ENCODE results near the gene LIMD2. TPM values are rescaled to one million over a fixed set of nuclear protein-coding genes. Genes with fewer than 3 reads are reported as not detected.

The LIMD2 gene
- polyA plus RNA-seq, 3 donors: 315 to 631 (median 334) TPM

DNA sequence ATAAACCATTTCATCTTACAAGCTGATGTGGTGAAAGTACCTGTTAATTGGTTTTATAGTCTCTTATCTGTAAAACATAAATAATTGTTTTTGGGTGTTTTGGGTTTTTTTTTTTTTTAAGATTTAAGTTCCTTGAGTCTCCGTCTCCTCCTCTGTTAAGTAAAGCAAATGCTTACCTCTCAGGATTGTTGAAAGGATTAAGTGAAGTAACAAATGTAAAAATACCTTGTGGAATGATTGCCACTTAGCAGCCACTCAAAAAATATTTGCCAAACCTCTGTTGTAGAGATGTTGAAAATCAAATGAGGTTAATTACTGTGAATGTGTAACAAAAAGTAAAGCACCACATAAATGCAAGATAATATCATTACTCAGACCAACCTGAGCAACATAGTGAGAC lies 19.2 kb downstream of the LIMD2 start:
- Mint-ChIP-seq H3K4me3 (no peak overlapping the region), H3K4me1 (peaks cover 23% of the 10 kb centered on the region), H3K27me3 (ENCODE audit: low read depth in 3 of 3) (peaks cover 0 to 2% (median 0%) of the 10 kb centered on the region in 3 donors), H3K27ac (peak overlapping the region in 1 of 7 donors; percentile 72), H3K9me3 (peaks cover 0 to 7% (median 0%) of the 10 kb centered on the region in 7 donors), H3K36me3 (peaks cover 93 to 99% of the 10 kb centered on the region in 2 donors)
- intact Hi-C loops (cut with micrococcal nuclease): no loop called here
- H3K36me3 ChIP-seq (replicated peaks in 1 of 2; ENCODE audit: control insufficient read depth in 1 of 2, insufficient read depth in 2 of 2, low read length in 2 of 2): peaks cover 96 to 100% of the 10 kb centered on the region in 2 donors
- H3K9ac ChIP-seq (ENCODE audit: insufficient read depth, low read length, poor library complexity, severe bottlenecking): no peak overlapping the region
- H3K4me2 ChIP-seq (replicated peaks; ENCODE audit: extremely low read depth, low read length, poor library complexity, severe bottlenecking): no peak overlapping the region
- no peak overlapping the region for H3K4me3 ChIP-seq (replicated peaks in 1 of 3; ENCODE audit: low read depth in 2 of 3, low read length in 3 of 3)
- peaks cover 100% of the 10 kb centered on the region for H4K20me1 ChIP-seq (ENCODE audit: insufficient read depth, low read length)
- H3K27ac ChIP-seq (ENCODE audit: low read depth in 1 of 2, low read length in 2 of 2): no peak overlapping the region
- DNase-seq: no peak
- peaks cover 46% of the 10 kb centered on the region for H3K79me2 ChIP-seq (ENCODE audit: insufficient read depth, low read length)
- H3K27me3 ChIP-seq (ENCODE audit: control insufficient read depth in 2 of 2, insufficient read depth in 2 of 2, low read length in 2 of 2): no peaks in the 10 kb centered on the region
- TF ChIP-seq, protein P1, sequence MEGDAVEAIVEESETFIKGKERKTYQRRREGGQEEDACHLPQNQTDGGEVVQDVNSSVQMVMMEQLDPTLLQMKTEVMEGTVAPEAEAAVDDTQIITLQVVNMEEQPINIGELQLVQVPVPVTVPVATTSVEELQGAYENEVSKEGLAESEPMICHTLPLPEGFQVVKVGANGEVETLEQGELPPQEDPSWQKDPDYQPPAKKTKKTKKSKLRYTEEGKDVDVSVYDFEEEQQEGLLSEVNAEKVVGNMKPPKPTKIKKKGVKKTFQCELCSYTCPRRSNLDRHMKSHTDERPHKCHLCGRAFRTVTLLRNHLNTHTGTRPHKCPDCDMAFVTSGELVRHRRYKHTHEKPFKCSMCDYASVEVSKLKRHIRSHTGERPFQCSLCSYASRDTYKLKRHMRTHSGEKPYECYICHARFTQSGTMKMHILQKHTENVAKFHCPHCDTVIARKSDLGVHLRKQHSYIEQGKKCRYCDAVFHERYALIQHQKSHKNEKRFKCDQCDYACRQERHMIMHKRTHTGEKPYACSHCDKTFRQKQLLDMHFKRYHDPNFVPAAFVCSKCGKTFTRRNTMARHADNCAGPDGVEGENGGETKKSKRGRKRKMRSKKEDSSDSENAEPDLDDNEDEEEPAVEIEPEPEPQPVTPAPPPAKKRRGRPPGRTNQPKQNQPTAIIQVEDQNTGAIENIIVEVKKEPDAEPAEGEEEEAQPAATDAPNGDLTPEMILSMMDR (IDR thresholded peaks at IDR 0.05): no peak
- peaks cover under 1 to 16% of the 10 kb centered on the region in 2 donors for H3K4me1 ChIP-seq (ENCODE audit: control insufficient read depth in 1 of 2, insufficient read depth in 2 of 2, low read length in 2 of 2)
- no CpG with 5 or more reads among the region's 1 CpG for WGBS (ENCODE audit: insufficient coverage)
- no peak overlapping the region for H2AFZ ChIP-seq (ENCODE audit: insufficient read depth, low read depth, low read length, poor library complexity, severe bottlenecking)
- no peaks in the 10 kb centered on the region for H3K9me3 ChIP-seq (replicated peaks in 1 of 2; ENCODE audit: control insufficient read depth in 1 of 2, insufficient read depth in 1 of 2, low read length in 2 of 2)

GRCh38 chr17:63679214-63679613 lies 20.7 kb downstream of the LIMD2 start:
- Histone ChIP-seq H4K20me1 (ENCODE audit: insufficient read depth, low read length) (peaks cover 100% of the 10 kb centered on the region), H3K9ac (ENCODE audit: insufficient read depth, low read length, poor library complexity, severe bottlenecking) (no peak overlapping the region), H3K27me3 (ENCODE audit: control insufficient read depth in 2 of 2, insufficient read depth in 2 of 2, low read length in 2 of 2) (no peaks in the 10 kb centered on the region), H3K4me3 (replicated peaks in 1 of 3; ENCODE audit: low read depth in 2 of 3, low read length in 3 of 3) (no peak overlapping the region), H3K9me3 (replicated peaks in 1 of 2; ENCODE audit: control insufficient read depth in 1 of 2, insufficient read depth in 1 of 2, low read length in 2 of 2) (no peaks in the 10 kb centered on the region), H3K36me3 (replicated peaks in 1 of 2; ENCODE audit: control insufficient read depth in 1 of 2, insufficient read depth in 2 of 2, low read length in 2 of 2) (peaks cover 94 to 100% of the 10 kb centered on the region in 2 donors), H3K27ac (ENCODE audit: low read depth in 1 of 2, low read length in 2 of 2) (peak overlapping the region in 1 of 2 donors; percentile 17), H3K79me2 (ENCODE audit: insufficient read depth, low read length) (peaks cover 51% of the 10 kb centered on the region), H2AFZ (ENCODE audit: insufficient read depth, low read depth, low read length, poor library complexity, severe bottlenecking) (no peak overlapping the region), H3K4me1 (ENCODE audit: control insufficient read depth in 1 of 2, insufficient read depth in 2 of 2, low read length in 2 of 2) (peaks cover 15 to 31% of the 10 kb centered on the region in 2 donors), H3K4me2 (replicated peaks; ENCODE audit: extremely low read depth, low read length, poor library complexity, severe bottlenecking) (no peak overlapping the region)
- Mint-ChIP-seq H3K27me3 (ENCODE audit: low read depth in 3 of 3) (peaks cover 0 to 2% (median 0%) of the 10 kb centered on the region in 3 donors), H3K36me3 (peaks cover 89 to 99% of the 10 kb centered on the region in 2 donors), H3K4me3 (no peak overlapping the region), H3K27ac (no peak overlapping the region), H3K4me1 (peaks cover 38% of the 10 kb centered on the region), H3K9me3 (peaks cover 0 to 7% (median 0%) of the 10 kb centered on the region in 7 donors)
- intact Hi-C loops (cut with micrococcal nuclease): no loop called here
- no peak for DNase-seq
- TF ChIP-seq, protein P1 (IDR thresholded peaks at IDR 0.05): no peak
- 100% methylated on average over 4 of the region's 5 CpGs for WGBS (ENCODE audit: insufficient coverage)
